HL-60/S4 treated with phorbol 12-myristate 13-acetate at 8.2 ng/mL for 4 days and 3 days (cell line): ENCODE measurements around the gene THSD4.

ENCODE experiments used
- in situ Hi-C: fragments of 300-500 bp; cut with MboI; formaldehyde crosslinking; loops from 2 replicates; pipeline ENCODE4 v1.15.0; 2022; ENCODE audit warnings: low sequenced_read_pairs

THSD4 gene

DNA sequence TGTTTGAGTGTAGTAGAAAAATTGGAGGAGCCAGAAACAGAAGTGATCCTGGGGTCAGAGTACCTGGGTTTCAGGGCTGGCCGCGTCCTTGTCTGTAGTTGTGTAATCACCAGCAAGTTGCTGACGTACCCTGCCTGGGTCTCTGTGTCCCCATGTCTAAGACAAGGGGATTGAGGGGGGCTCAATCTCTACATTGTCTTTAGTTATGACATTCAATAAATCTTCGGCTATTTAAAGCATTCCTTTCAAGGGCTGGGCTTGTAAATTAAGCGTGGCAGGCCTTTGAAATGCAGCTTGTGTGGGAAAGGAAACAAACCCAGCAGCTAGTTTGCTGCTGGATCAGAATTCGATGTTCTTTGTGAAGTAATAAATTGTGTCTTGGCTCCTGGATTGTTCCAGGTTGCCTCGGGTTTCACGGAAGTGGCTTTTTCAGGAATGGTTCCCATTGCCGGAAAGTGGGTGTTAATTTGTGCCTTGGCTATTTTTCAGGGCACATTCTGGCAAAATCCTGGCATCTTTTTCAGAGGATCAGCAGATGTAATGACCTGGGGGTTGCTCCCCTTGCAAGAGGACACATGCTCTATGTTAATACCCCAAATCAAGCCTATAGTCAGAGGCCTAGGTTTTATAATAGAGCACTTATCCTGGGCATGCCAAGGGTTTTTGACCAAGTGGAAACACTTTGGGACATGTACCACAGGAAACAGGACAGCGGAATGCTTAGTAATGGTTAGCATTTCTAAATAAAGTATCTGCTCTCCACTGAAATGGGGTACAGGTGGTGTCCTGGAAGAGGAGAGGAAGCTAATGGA is 400.3 kb downstream of the THSD4 start:
- in situ Hi-C loops: no loop called here

DNA sequence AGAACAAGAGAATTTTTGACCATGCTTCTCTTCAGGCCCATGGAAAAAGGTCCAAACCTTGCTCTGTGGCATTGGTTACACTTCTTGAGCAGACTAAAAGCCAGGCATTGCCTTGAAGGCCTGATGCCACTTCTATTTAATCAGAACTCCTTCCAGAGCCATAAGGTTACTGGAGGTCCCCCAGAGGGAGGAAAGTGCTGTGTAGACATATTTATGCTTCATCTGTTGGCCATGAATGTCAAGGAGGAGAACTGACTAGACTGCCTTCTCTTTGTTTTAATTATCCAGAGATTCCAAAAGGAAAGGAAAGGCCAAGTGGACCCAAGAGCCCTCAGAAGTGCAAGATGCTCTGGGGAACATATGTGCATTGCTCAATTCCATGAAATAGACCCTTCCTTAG is 402.5 kb downstream of the THSD4 start:
- in situ Hi-C loops: no loop called here

DNA sequence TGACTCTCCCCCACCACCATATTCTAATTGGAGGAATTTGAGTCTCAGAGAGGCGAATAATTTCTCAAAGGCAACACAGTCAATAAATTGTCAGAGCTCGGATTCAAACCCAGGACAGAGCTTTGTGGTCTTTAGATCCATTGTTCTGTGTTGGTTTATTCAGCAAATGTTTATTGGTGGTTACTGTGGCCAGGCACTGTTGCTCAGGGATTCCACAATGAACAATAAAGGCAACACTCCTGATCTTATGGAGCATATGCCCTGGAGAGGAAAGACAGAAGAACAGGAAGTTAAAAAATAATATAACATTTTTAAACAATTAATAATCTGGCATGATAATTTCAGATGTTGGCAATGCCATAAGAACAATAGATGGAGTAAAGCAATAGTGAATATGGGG is 403.4 kb downstream of the THSD4 start:
- in situ Hi-C loops: no loop called here

DNA sequence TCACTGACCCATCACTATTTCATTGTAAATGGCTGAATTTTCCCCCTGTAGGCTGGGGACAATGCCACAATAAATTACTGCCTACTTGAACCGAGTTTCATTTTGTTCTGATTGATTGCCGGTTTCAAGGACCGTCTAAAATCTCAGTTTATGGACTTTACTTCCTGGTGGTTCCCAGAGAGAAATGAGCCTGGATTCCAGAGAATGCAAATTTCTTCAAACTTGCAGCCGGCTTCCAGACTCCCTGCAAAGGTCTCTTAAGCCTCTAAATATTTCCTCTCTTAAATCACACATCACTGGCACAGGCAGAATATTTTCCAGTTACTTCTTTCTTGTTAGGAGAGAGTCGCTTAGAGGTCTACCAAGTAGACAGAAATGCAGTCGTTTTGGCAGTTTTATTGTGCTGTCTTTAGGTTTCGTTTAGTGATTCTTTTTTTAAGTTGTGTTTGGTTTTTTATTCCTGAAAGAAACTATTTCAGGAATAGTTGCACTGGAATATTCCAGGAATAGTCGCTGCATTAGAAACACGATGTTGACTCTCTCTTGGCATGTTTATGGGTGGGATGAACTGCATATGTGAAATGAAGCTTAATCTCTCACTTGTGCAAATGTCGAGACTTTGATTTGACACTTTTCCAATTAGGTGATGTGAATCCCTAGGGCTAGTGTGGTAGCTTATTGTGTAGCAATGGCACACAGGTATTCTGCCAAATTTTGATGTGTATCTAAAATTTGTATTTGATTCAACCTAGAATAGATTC is 411.0 kb downstream of the THSD4 start:
- in situ Hi-C loops: no loop called here

DNA sequence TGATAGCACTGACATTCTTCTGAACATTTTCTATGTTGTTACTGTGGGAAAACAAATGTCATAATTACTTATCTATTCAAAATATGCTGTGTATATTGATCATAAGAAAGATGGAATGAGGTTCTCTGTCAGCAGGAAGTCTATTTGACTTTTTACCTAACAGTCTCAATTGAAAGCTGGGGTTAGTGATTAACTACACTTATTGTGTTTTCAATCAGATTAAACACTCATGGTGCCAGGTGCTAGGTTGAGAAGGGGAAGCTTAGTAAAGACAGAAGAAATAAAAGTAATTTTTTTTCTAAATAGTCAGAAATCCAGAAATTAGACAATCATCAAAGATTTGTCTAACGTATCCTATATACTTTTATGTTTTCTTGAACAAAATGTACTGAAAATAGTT is 414.1 kb downstream of the THSD4 start:
- in situ Hi-C loops: no loop called here

DNA sequence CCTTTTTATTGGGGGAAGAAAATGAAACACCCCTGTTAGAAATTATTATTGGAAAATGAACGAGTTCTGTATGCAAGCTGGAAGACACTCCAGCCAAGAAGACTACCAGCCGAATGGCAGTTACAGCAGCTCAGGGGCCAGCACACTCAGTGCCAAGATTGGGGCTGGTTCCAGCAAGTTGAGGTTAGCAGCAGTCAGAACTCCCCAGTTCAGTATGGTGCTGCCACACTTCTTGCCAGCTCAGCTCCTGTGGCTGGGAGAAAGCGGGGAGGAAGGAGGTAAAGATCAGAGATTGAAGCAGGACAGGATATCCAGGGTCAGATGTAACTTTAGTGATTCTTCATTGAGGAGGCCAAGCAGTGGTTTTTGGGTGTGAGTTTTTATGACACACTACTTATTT is 414.8 kb downstream of the THSD4 start:
- in situ Hi-C loops: no loop called here

DNA sequence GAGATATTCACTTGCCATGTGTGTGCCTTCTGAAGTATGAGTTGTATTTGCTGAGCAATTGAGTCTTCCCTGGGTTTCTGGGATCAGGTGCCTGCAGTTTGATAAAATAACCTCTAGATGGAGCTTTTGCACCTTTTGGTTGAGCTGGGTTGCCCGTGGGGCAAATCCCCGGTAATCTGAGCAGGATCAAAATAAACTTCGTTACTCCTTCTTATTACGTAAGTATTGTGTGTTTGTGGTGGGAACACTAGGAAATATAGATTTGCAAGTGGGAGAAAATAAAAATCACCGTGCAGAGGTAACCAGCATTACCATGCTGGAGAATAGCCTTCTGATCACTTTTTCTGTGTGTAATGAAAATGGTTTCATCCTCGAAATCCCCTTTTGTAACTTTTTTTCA is 417.7 kb downstream of the THSD4 start:
- in situ Hi-C loops: no loop called here

DNA sequence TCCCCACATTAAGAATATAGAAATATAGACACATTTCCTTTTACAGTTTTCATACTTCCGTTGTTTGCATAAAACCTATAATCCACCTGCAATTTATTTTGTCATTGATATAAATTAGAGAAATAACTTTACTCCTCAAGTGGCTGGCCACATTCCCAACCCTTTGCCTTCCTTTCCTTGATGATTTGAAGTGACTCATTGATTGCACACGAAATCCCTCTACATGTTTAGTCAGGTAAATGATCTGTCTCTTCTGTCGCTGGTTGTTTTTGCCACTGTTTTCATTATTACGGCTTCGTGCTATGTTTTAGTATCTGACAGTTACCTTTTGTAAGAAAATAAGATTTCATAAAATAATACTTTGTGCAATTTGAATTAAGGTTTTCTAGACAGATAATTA is 422.9 kb downstream of the THSD4 start:
- in situ Hi-C loops: no loop called here

DNA sequence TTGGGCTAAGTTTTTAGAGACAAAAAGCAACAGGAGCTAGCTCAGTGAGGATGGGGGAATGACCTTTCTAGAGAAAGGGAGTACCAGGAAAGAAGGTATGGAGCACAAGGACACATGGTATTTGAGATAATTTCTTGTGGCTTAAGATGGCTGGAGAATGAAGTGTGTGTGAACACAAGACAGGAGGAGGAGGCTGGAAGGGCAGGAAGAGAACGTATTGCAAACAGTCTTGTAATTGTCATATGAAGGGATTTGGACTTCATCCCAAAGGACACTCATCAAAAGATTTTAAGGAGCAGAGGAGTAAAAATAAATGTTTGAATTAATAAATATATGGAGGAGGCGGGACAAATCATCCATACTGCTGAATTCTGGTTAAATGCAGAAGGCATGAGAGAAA is 426.5 kb downstream of the THSD4 start:
- in situ Hi-C loops: no loop called here

DNA sequence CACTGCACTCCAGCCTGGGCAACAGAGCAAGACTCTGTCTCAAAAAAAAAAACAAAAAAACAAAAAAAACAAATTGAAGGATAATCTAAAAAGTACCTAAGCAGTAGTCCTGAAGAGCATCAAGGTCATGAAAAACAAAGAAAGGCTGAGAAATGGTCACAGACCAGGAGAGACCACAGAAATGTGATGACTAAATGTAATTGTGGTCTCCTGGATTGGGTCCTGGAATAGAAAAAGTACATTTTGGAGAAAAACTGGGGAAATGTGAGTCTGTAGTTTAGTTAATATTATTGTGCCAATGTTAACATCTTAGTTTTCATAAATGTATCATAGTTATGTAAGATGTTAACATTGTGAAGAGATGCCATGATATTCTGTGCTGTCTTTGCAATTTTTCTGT is 427.6 kb downstream of the THSD4 start:
- in situ Hi-C loops: no loop called here

DNA sequence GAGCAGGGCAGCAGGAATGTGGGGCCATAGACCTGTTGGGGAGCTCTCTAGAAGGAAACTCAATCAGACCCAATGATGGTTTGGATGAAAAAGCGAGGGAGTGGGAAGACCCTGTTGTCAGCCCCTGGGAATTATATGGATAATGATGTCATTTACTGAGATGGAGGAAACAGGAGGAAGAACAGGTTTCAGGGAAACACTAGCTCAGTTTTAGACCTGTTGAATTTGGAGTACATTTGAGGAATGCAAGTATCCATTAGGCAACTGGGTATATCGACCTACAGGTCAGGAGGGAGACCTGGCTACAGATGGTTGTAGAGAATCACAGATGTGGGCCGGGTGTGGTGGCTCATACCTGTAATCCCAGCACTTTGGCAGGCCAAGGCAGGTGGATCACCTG is 428.1 kb downstream of the THSD4 start:
- in situ Hi-C loops: no loop called here

DNA sequence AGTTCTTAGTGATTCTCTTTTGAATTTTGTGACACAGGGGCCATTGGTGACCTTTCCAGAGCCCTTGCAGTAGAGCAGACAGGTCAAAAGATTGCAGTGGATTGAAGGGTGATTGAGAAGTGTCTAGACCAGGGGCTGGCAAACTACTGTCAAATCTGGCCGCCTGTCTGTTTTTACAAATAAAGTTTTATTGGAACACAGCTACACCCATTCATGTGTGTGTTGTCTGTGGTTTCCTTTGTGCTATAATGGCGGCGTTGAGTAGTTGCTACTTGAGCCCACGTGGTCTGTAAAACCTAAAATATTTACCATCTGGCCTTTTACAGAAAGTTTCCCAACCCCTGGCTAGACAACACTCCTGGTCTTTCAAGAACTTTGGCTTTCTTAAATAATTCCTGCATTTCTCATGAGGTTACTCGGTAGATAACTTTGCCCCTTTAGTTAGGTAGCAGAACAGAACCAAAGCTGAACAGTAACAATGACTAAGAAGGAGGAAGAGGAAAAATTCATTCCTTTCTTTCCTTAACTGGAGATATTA is 430.0 kb downstream of the THSD4 start:
- in situ Hi-C loops: no loop called here

DNA sequence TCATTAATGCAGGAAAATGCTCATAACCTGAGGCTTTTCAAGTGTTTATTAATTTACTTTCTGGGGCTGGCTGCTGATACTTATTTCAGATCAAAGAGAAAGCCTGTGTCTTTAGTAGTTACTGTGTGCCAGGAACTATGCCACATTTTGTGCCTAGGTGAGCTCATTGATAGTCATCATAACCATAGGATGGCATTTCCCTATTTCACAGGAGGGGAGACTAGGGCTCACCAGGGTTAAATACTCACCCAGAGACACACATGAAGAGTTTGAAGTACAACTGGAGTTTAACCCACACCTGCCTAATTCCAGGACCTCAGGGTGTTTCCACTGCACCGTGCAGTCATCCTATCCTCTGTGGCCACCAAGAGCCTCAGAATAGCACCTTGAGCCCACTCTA is 430.7 kb downstream of the THSD4 start:
- in situ Hi-C loops: no loop called here

DNA sequence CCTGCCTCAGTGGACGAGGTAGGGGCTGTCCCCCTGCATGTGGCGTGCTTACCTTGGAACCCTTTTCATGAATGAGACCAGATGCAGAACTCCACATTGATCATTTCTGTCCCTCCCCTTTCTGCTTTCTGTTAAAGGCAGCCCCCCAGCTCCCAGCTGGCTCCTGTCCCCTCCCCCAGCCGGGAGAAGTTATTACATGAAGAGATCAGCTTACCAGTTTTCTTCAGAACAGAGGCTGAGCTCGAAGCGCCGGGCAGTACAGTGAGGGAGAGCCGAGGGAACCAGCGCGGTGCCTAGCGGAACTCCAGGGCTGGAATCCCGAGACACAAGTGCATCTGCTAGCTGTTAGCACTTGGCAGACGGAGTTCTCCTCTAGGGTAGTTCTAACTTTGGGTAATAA is 431.7 kb downstream of the THSD4 start:
- in situ Hi-C loops: no loop called here

DNA sequence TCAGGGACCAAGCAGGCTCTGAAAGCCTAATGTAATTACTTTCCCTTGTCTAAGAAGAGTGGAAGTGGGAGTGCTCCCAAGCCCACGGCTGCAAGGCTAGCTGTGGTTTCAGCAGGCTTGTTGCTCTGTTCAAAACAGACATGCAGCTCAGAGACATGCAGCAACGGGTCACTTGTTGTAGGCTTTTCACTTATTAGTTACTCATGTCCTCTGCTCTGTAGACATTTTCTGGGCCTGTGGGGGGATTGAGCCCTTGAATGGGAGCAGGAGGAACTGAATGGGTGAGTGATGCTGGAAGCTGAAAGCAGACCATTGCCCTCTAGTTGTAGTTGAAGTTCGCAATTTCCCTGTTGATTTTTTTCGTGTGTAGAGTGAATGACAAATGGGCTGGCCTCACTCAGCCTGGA is 433.1 kb downstream of the THSD4 start:
- in situ Hi-C loops: no loop called here

DNA sequence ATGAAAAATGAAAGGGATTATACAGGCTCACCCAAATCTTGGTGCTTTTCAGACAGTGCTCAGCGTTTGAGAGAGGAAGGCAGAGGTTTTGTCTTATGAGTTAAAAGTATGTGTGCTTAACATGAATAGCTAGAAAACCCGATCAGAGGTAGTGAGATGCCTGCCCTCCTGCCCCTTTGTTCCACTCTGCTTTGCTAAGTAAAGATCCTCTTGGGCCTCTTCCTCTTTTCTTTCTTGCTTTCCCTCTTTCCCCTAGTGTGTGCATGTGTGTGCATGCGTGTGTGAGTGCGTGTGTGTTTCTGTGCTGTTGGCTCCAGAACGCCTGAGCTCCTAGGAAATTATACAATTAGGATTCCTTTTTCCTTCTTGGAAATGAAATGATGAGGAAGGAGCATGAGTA is 433.8 kb downstream of the THSD4 start:
- in situ Hi-C loops: no loop called here

DNA sequence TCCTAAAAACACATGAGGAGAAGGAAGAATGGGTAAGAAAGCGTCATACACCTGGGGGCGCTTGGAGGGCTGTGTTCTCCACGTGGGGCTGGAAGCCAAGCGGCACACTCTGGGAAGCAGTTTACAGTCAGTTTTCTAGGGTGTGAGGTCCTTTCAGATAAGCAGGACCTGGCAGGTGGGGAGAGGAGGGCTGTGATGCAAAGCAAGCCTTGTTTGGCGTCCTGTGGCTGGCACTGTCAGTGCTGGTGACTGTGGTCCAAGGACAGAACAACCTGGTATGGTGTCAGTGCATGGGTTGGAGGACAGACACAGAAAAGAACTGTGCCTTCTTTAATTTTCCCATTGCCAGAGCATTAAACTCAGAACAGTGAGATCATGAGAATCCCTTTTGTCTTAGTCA is 434.4 kb downstream of the THSD4 start:
- in situ Hi-C loops: no loop called here

DNA sequence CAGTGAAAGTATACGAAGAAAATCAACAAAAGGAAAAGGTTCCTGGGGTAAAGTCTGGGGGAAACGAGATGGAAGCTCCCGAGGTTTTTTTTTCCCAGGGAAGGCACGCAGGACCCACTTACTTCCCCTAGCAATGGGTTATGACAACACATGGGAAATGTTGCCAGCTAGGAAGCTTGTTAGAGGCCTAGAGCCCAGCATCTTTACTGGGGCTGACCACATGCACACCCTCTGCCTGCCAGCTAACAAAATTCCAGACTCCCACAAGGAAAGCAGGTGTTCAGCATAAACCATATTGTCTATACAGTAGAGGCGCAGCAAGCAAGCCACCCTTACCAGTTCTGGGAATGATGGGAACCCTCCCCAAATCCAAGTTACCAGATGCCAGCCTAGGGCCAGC is 436.3 kb downstream of the THSD4 start:
- in situ Hi-C loops: no loop called here

DNA sequence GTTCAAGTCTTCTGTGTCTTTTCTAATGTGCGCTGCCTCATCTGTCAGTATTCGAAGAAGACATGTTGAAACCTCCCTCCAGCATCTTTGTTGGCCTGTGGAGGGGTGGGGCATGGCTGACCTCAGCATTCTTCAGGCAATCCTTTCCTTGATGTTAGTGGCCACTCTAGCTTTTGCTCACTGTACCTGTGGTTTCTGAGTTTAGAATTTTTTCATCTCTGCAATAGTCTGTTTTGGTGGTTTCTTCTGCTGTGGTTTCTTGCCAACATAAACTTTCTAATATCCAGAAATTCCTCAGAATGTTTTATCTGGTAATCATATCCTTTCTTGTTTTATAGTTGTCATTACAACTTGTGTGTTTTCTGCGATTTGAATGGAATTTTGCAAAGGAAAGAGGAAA is 443.8 kb downstream of the THSD4 start:
- in situ Hi-C loops: no loop called here

DNA sequence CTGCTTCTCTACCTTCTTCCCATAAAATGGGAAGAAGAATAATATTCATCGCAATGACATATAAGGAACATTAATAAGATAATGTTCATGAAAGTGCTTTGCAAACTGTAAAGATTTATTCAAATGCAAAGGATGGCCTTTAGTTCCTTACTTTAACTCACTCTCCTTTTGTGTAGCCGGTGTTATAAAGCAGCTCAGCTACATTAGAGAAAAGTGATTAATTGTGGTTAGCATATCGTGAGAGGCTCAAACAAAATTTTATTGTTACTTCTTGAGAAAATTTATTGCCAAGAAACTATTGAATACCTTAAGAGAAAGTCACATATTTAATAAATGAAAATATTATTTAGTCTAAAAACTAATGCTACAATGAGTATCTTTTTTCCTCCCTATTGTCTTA is 444.3 kb downstream of the THSD4 start:
- in situ Hi-C loops: no loop called here

DNA sequence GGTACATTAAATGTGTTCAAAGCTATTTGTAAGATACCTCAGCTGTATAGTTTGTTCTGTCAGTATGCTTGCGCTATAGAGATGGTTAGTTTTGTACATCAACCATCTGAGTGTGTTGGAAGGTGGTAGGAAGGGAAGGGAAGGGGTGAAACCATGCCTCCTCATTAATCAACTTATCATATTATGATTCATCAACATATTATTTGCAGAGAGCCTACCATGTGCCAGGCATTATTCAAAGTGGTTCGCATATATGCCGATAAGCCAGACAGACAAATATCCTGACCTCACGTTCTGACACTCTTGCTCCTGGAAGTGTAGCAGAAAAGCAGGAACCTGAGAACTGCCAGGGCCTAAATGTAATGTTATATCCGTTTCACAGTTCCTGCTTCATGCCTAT is 447.0 kb downstream of the THSD4 start:
- in situ Hi-C loops: no loop called here

DNA sequence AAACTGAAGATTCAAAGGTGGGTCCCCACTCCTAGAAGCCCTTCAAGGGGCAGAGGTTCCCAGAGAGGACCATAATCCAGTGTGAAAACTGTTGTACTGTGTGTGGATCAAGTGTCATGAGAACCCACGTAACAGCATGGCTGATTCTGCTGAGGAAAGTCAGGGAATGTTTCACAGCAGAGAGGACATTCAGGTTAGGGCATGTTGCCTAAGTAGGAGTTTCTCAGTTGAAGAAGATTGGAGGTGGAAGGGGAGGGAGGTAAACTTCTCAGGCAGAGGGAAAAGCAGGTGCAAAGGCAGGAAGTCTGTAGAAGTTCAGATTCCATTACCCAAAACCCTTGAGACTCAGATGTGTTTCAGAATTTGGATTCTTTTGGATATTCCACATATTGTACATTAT is 448.9 kb downstream of the THSD4 start:
- in situ Hi-C loops: no loop called here
